ENCODE data around the gene MYO1E.
A peak's percentile ranks its signal among the peaks of the same experiment; 100 is the strongest.
"Not testable (repeated sequence)": the region's sequence is repeated elsewhere in the genome, so short reads cannot be mapped to it uniquely, and the experiment has no call there.

The MYO1E gene

GRCh38 chr15:59347915-59348314 lies 24.8 kb downstream of the MYO1E start:
- no peak for DNase-seq

DNA sequence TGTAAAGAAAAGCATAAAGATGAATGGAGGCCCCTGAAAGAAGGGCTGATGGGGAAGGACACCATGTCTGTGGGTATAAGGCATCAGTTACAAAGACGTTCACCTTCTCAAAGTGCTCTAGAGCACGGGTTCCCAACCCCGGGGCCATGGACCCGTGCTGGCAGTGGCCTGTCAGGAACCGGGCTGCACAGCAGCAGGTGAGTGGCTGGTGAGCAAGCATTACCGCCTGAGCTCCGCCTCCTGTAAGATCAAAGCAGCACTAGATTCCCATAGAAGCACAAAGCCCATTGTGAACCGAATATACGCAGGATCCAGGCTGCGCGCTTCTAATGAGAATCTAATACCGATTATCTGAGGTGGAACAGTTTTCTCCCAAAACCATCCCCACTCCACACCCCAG lies 25.7 kb downstream of the MYO1E start:
- no peak for DNase-seq

- no peak for DNase-seq
These were observed 27.3 kb downstream of the MYO1E start for GRCh38 chr15:59345326-59345725.

- DNase-seq, result no peak
These were observed 28.4 kb downstream of the MYO1E start for GRCh38 chr15:59344311-59344710.

- DNase-seq, result no peak
These were observed 32.3 kb downstream of the MYO1E start for GRCh38 chr15:59340325-59340724.

- DNase-seq, result peak; percentile 80
These were observed 33.4 kb downstream of the MYO1E start for GRCh38 chr15:59339252-59339672.

DNA sequence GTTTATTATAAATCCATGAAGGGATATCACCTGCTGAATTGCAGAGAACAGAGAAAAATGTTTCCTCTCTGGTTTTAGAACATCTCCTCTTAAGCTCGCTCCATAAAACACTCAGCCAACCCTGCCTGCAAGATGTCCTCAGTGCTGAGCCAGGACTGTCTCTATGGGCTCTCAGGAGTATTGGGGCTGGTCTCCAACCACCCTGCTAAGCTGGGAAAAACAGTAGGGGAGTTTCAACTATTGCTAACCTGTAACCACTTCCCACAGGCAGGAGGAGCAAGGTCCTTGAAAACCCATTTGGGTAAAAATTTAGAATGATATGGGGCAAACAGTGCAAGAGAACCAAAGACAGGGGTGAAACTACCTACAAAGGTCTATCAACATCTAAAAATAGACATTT lies 34.3 kb downstream of the MYO1E start:
- no peak for DNase-seq

DNA sequence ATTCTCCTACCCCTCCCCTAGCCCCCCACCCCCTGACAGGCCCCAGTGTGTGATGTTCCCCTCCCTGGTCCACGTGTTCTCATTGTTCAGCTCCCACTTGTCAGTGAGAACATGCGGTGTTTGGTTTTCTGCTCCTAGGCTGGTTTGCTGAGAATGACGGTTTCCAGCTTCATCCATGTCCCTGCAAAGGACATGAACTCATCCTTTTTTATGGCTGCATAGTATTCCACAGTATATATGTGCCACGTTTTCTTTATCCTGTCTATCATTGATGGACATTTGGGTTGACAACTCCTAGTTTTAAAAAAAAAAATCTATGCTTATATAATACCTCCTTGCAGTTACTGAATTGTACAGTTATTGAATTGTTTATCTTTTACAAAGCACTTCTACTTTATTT lies 35.9 kb downstream of the MYO1E start:
- not testable (repeated sequence) for DNase-seq

- peak; percentile 62 for DNase-seq
These were observed 37.4 kb downstream of the MYO1E start for GRCh38 chr15:59335207-59335786.

DNA sequence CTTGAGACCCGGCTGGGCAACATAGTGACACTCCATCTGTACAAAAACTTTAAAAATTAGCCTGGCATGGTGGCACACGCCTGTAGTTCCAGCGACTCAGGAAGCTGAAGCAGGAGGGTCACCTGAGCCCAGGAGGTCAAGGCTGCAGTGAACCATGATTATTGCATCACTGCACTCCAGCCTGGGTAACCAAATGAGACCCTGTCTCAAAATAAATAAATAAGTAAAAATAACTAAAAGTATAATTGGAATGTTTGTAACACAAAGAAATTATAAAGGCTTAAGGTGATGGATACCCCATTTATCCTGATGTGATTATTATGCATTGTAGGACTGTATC lies 38.6 kb downstream of the MYO1E start:
- no peak for DNase-seq

- DNase-seq, result no peak
These were observed 39.1 kb downstream of the MYO1E start for GRCh38 chr15:59333401-59334075.

GRCh38 chr15:59332009-59332408 lies 40.7 kb downstream of the MYO1E start:
- no peak for DNase-seq

DNA sequence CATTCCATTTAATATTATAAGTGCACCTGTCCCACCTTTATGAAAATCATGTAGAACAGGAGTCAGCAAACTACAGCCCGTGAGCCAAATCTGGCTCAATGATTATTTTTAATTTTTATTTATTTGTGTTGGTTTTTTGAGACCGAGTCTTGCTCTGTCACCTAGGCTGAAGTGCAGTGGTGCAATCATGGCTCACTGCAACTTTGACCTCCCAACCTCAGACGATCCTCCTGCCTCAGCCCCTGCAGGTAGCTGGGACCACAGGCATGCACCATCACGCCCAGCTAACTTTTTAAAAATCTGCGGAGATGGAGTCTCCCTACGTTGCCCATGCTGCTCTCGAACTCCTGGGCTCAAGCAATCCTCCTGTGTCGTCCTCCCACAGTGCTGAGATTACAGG lies 42.0 kb downstream of the MYO1E start:
- no peak for DNase-seq

- DNase-seq, result peak; percentile 97
These were observed 42.9 kb downstream of the MYO1E start for GRCh38 chr15:59329570-59330350.

- DNase-seq, result no peak
These were observed 43.6 kb downstream of the MYO1E start for GRCh38 chr15:59329091-59329490.

- no peak for DNase-seq
These were observed 44.7 kb downstream of the MYO1E start for GRCh38 chr15:59327942-59328341.

- no peak for DNase-seq
These were observed 45.8 kb downstream of the MYO1E start for GRCh38 chr15:59326856-59327255.

DNA sequence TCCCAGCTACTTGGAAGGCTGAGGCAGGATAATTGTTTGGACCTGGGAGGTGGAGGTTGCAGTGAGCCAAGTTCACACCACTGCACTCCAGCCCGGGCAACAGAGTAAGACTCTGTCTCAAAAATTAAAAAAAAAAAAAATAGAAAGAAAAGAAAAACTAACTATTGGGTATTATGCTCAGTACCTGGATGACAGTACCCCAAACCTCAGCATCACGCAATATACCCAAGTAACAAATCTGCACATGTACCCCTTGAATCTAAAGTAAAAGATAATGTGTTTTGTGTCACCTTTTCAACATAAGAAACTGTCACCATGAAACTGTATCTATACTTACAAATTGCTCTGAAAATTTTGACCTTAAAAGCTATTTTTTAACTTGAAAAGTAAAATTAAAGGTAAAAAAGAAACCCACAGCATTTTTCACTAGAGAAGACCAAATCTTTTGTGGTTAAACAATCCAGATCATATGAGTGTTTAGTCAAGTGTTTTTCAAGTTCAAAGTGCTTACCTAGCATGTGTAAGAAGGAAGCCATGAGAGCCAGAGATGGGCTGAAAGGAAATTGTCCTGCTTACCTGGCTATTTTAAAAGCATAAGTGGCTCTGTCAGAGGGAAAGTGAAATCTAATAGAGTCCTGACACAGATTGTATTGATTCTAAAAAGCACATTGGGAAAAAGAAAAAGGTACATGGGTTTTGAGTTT lies 50.5 kb downstream of the MYO1E start:
- DNase-seq, result no peak

DNA sequence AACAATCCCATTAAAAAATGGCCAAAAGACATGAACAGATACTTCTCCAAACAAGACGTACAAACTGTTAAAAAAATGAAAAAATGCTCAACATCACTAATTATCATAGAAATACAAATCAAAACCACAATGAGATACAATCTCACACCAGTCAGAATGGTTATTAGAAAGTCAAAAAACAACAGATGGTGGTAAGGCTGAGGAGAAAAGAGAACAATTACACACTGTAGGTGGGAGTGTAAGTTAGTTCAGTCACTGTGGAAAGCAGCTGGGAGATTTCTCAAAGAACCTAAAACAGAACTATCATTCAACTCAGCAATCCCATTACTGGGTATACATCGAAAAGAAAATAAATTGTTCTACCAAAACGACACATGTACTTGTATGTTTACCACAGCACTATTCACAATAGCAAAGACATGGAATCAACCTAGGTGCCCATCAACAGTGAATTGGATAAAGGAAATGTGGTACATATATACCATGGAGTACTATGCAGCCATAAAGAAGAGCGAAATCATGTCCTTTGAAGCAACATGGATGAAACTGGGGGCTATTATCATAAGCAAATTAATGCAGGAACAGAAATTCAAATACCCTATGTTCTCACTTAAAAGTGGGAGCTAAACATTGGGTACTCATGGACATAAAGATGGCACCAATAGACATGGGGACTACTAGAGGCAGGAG lies 51.5 kb downstream of the MYO1E start:
- DNase-seq, result no peak

- no peak for DNase-seq
These were observed 55.5 kb downstream of the MYO1E start for GRCh38 chr15:59317211-59317610.

GRCh38 chr15:59315914-59316451 lies 56.7 kb downstream of the MYO1E start:
- DNase-seq, result peak; percentile 91

DNA sequence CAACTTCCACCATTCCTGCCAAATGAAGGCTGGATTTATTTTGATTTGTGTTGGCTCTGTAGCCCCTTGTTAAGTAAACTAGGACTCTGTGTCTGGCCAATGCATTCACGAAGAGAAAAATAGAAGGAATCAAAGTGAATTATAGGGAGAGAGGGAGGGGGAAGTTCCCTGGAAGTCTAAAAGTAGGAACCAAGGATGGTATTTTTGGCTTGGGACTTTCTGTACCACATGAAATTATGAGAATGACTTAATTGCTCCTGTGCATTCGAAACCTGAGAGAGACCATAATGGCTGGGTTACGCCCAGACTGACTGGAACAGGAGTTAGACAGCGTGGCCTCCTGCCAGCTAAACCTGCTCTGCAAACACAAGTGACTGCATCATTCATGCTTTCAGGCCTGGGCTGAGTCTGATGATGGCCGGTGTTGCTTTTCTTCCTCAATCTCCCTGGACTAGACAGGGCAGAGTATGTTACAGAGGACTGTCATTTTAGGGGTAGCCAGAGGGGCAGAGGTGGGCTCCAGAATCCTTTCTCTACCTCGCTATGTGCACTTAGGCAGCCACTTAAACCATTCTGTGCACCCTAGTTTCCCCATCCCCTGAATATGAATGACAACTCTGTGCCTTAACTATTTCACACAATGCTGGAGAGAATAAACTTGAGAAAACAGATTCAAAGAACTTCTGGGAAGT lies 58.9 kb downstream of the MYO1E start:
- peak; percentile 71 for DNase-seq
